SK-N-SH (cell line): ENCODE measurements around the gene ZNF490. TPM values are rescaled to one million over a fixed set of nuclear protein-coding genes. Genes with fewer than 3 reads are reported as not detected.

Experiments used
- CTCF ChIA-PET: fragments of 300-600, 350-600 bp; formaldehyde crosslinking; extraction: SDS; loops from one replicate; lab custom pipeline; 2021; lab: Yijun Ruan, JAX
- POLR2A ChIA-PET: fragments of 350-600 bp; sonication (Branson Sonifier 250); formaldehyde crosslinking; extraction: SDS; loops from one replicate; lab custom pipeline; 2020; ENCODE audit warnings: antibody characterized with exemption, inconsistent platforms; lab: Yijun Ruan, JAX
- DNase-seq: peaks from one replicate; pipeline ENCODE4 v3.0.0; 2012
- H2AFZ ChIP-seq: fragments of 200-600 bp; sonication (generic); 2 replicates; pipeline ENCODE4 v1.8.1; 2016; ENCODE audit warnings: antibody characterized with exemption, mild to moderate bottlenecking, low read depth
- H3F3A ChIP-seq: fragments of 200-600 bp; sonication (generic); replicated peaks from 2 replicates; pipeline ENCODE3; 2016; ENCODE audit warnings: antibody characterized with exemption, mild to moderate bottlenecking; ENCODE audit not compliant: insufficient read depth
- H3K27ac ChIP-seq, 2 experiments: fragments of 200-500 bp in 1 of 2; fragments of 200-600 bp in 1 of 2; sonication (Bioruptor generic) in 1 of 2; sonication (generic), shearing (Covaris generic) in 1 of 2; 2 replicates each; pipeline versions ENCODE4 v1.5.1 to v1.6.1; 2014 to 2016; ENCODE audit warnings: low read depth in 2 of 2, inconsistent platforms in 1 of 2, low read length in 1 of 2, mild to moderate bottlenecking in 1 of 2, mixed read lengths in 1 of 2
- H3K27me3 ChIP-seq: fragments of 200-600 bp; sonication (generic), shearing (Covaris generic); 2 replicates; pipeline ENCODE4 v1.6.1; 2016; ENCODE audit warnings: mixed run types; ENCODE audit not compliant: insufficient read depth
- H3K36me3 ChIP-seq, 2 experiments: fragments of 200-500 bp in 1 of 2; fragments of 200-600 bp in 1 of 2; sonication (Bioruptor generic) in 1 of 2; sonication (generic) in 1 of 2; replicated peaks in 1 of 2; 2 replicates each; pipeline versions ENCODE3 to v1.5.1; 2014 to 2016; ENCODE audit warnings: low read length in 1 of 2, mild to moderate bottlenecking in 1 of 2; ENCODE audit not compliant: insufficient read depth in 2 of 2, control insufficient read depth in 1 of 2
- H3K4me1 ChIP-seq, 2 experiments: fragments of 200-500 bp in 1 of 2; fragments of 200-600 bp in 1 of 2; sonication (Bioruptor generic) in 1 of 2; sonication (generic), shearing (Covaris generic) in 1 of 2; 2 replicates each; pipeline versions ENCODE4 v1.5.1 to v1.6.1; 2014 to 2016; ENCODE audit warnings: low read depth in 1 of 2, low read length in 1 of 2, mixed run types in 1 of 2; ENCODE audit not compliant: insufficient read depth in 2 of 2, control insufficient read depth in 1 of 2
- H3K4me2 ChIP-seq: fragments of 200-600 bp; sonication (generic), shearing (Covaris generic); 2 replicates; pipeline ENCODE4 v1.6.1; 2017; ENCODE audit warnings: mixed run types
- H3K4me3 ChIP-seq, 2 experiments: fragments of 200-500 bp in 1 of 2; fragments of 200-600 bp in 1 of 2; sonication (Bioruptor generic) in 1 of 2; sonication (generic), shearing (Covaris generic) in 1 of 2; 2 replicates each; pipeline versions ENCODE4 v1.5.1 to v1.8.1; 2014 to 2016; ENCODE audit warnings: low read depth in 2 of 2, inconsistent platforms in 1 of 2, low read length in 1 of 2, mild to moderate bottlenecking in 1 of 2, mixed read lengths in 1 of 2, moderate library complexity in 1 of 2
- H3K79me2 ChIP-seq: fragments of 200-600 bp; sonication (generic); 2 replicates; pipeline ENCODE4 v1.8.1; 2017; ENCODE audit warnings: mild to moderate bottlenecking; ENCODE audit not compliant: insufficient read depth
- H3K9ac ChIP-seq: fragments of 200-600 bp; sonication (generic); 2 replicates; pipeline ENCODE4 v1.6.1; 2017; ENCODE audit warnings: mixed run types
- H3K9me2 ChIP-seq: fragments of 200-600 bp; sonication (generic); 2 replicates; pipeline ENCODE4 v1.6.1; 2017; ENCODE audit warnings: mixed run types
- H3K9me3 ChIP-seq: fragments of 200-600 bp; sonication (generic); 2 replicates; pipeline ENCODE4 v1.6.1; 2017; ENCODE audit warnings: mixed run types, mild to moderate bottlenecking, moderate library complexity
- H4K20me1 ChIP-seq: fragments of 200-600 bp; sonication (generic); 2 replicates; pipeline ENCODE4 v1.6.1; 2017; ENCODE audit warnings: mild to moderate bottlenecking, mixed run types; ENCODE audit not compliant: insufficient read depth
- CTCF ChIP-seq: fragments of 200-600 bp; sonication (generic); IDR thresholded peaks from 2 replicates; pipeline ENCODE4 v1.6.1; 2017; ENCODE audit warnings: antibody characterized with exemption, mild to moderate bottlenecking, moderate library complexity
- ELF1 ChIP-seq: IDR thresholded peaks from 2 replicates; pipeline ENCODE4 v1.4.0; 2012
- FOXJ3 ChIP-seq: sonication (generic); formaldehyde crosslinking; IDR thresholded peaks from 2 replicates; pipeline ENCODE4 v1.5.1; 2020; ENCODE audit warnings: mild to moderate bottlenecking, missing genetic modification reagents
- MAX ChIP-seq: IDR thresholded peaks from 2 replicates; pipeline ENCODE4 v1.4.0; 2012; ENCODE audit warnings: low read depth
- SMC3 ChIP-seq: IDR thresholded peaks from 2 replicates; pipeline ENCODE4 v1.6.1; 2012; ENCODE audit warnings: low read depth, low read length, improper control_type of control experiment
- ZBTB33 ChIP-seq: IDR thresholded peaks from 2 replicates; pipeline ENCODE4 v1.4.0; 2012; ENCODE audit warnings: low read depth, borderline replicate concordance
- WGBS: methylation state at CpG from one replicate; pipeline ENCODE4 v1.1.6; 2017; ENCODE audit warnings: low lambda C conversion rate; 5-methylcytosine and 5-hydroxymethylcytosine counted together
- polyA plus RNA-seq, 3 experiments: library from polyadenylated mRNA; depleted of rRNA; stranded (reverse); fragments of >200 nt; gene quantifications; 2 replicates each; pipeline ENCODE4 v1.2.3, GENCODE V29; 2012
- TF ChIP-seq, protein P1 (sequence below): IDR thresholded peaks from 2 replicates; pipeline ENCODE4; 2012
- TF ChIP-seq, protein P2 (sequence below): IDR thresholded peaks from 2 replicates; pipeline ENCODE4 v1.6.1; 2012; ENCODE audit warnings: mild to moderate bottlenecking, low read depth, low read length, moderate library complexity

ZNF490 gene
- polyA plus RNA-seq, 1 of the 3 experiments (the other 2 are of a cell fraction), result 1.3 TPM

DNA sequence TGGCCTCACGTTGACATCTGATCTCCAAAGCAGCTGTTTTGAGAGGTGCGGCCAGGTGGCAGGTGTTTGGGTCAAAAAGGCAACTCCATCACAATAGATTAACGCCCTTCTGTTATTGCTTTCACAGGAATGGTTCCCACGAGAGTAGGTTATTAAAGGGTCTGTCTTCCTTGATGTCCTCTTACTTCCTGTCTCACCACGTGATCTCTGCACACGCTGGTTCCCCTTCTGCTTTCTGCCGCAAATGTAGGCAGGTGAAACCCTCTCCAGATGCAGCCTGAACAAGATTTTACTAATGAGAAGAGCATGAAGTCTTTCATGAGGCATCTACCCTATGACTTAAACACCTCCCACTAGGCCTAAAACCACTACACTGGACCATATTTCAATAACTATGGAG, 36.6 kb downstream of the ZNF490 start:
- no peak for DNase-seq
- no peaks in the 10 kb centered on the region for H3F3A ChIP-seq
- POLR2A ChIA-PET, result no interaction called here
- no peak overlapping the region for H2AFZ ChIP-seq
- no peaks in the 10 kb centered on the region for H3K27me3 ChIP-seq
- peaks cover 0 to 7% of the 10 kb centered on the region in 2 experiments for H3K36me3 ChIP-seq
- CTCF ChIA-PET, result interaction anchor here (1.2 to 3.4 kb wide), 2 partner anchors 10 to 99 kb away, joined by 3 to 17 read pairs; no protein-coding TSS in a partner anchor
- no peaks in the 10 kb centered on the region for H4K20me1 ChIP-seq
- H3K4me2 ChIP-seq, result no peak overlapping the region
- 86% methylated on average over 7 of the region's 7 CpGs for WGBS
- no peak overlapping the region for H3K4me3 ChIP-seq
- no peaks in the 10 kb centered on the region for H3K4me1 ChIP-seq
- no peaks in the 10 kb centered on the region for H3K9me2 ChIP-seq
- no peak for TF ChIP-seq ELF1
- no peak for TF ChIP-seq MAX
- TF ChIP-seq SMC3, result no peak
- TF ChIP-seq, protein P1, sequence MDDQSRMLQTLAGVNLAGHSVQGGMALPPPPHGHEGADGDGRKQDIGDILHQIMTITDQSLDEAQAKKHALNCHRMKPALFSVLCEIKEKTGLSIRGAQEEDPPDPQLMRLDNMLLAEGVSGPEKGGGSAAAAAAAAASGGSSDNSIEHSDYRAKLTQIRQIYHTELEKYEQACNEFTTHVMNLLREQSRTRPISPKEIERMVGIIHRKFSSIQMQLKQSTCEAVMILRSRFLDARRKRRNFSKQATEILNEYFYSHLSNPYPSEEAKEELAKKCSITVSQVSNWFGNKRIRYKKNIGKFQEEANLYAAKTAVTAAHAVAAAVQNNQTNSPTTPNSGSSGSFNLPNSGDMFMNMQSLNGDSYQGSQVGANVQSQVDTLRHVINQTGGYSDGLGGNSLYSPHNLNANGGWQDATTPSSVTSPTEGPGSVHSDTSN, result no peak
- TF ChIP-seq, protein P2, sequence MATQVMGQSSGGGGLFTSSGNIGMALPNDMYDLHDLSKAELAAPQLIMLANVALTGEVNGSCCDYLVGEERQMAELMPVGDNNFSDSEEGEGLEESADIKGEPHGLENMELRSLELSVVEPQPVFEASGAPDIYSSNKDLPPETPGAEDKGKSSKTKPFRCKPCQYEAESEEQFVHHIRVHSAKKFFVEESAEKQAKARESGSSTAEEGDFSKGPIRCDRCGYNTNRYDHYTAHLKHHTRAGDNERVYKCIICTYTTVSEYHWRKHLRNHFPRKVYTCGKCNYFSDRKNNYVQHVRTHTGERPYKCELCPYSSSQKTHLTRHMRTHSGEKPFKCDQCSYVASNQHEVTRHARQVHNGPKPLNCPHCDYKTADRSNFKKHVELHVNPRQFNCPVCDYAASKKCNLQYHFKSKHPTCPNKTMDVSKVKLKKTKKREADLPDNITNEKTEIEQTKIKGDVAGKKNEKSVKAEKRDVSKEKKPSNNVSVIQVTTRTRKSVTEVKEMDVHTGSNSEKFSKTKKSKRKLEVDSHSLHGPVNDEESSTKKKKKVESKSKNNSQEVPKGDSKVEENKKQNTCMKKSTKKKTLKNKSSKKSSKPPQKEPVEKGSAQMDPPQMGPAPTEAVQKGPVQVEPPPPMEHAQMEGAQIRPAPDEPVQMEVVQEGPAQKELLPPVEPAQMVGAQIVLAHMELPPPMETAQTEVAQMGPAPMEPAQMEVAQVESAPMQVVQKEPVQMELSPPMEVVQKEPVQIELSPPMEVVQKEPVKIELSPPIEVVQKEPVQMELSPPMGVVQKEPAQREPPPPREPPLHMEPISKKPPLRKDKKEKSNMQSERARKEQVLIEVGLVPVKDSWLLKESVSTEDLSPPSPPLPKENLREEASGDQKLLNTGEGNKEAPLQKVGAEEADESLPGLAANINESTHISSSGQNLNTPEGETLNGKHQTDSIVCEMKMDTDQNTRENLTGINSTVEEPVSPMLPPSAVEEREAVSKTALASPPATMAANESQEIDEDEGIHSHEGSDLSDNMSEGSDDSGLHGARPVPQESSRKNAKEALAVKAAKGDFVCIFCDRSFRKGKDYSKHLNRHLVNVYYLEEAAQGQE, result no peak
- no peak for TF ChIP-seq ZBTB33
- no peak for TF ChIP-seq FOXJ3 (CRISPR knock-in tag)
- TF ChIP-seq CTCF, result no peak
- H3K27ac ChIP-seq, result no peak overlapping the region
- no peaks in the 10 kb centered on the region for H3K79me2 ChIP-seq
- H3K9me3 ChIP-seq, result no peaks in the 10 kb centered on the region
- no peak overlapping the region for H3K9ac ChIP-seq
